IMR-90 (cell line): ENCODE measurements around the gene CAMTA1. TPM values are rescaled to one million over a fixed set of nuclear protein-coding genes. Genes with fewer than 3 reads are reported as not detected.

Experiments used
- ATAC-seq: fragments of 200-7000 bp; cut with Tn5 transposase; 2 replicates; pipeline ENCODE4 v1.9.1; 2020; ENCODE audit warnings: low read depth, mild to moderate bottlenecking, moderate library complexity
- BruUV-seq: library from RNA; stranded (reverse); fragments of 400-500 nt; replicated peaks from 2 replicates; lab custom pipeline; 2021; lab: Mats Ljungman, UMichigan
- CTCF ChIA-PET: fragments of 300-600 bp; formaldehyde crosslinking; extraction: SDS; loops from one replicate; lab custom pipeline; 2021; ENCODE audit warnings: antibody characterized with exemption; lab: Yijun Ruan, JAX
- POLR2A ChIA-PET: fragments of 300-600 bp; sonication (Branson Sonifier 250); formaldehyde crosslinking; loops from one replicate; lab custom pipeline; 2022; ENCODE audit warnings: antibody characterized with exemption; ENCODE audit not compliant: unreplicated experiment; lab: Charles Lee
- DNase-seq: peaks from one replicate; pipeline ENCODE4 v3.0.0; 2013
- H2AFZ ChIP-seq: replicated peaks from 2 replicates; pipeline ENCODE3; 2013; ENCODE audit warnings: low read length, mild to moderate bottlenecking; ENCODE audit not compliant: poor library complexity
- H2AK5ac ChIP-seq: 2 replicates; pipeline ENCODE4 v1.6.1; 2013; ENCODE audit warnings: low read depth, low read length, inconsistent platforms
- H2AK9ac ChIP-seq: replicated peaks from 2 replicates; pipeline ENCODE3; 2013; ENCODE audit warnings: mild to moderate bottlenecking, low read depth, low read length, moderate library complexity; ENCODE audit not compliant: poor library complexity
- H2BK120ac ChIP-seq: 2 replicates; pipeline ENCODE4 v1.6.1; 2013; ENCODE audit warnings: low read depth, low read length, inconsistent platforms
- H2BK15ac ChIP-seq: 3 replicates; pipeline ENCODE4 v1.6.1; 2013; ENCODE audit warnings: low read depth, low read length, inconsistent platforms
- H2BK20ac ChIP-seq: 2 replicates; pipeline ENCODE4 v1.6.1; 2013; ENCODE audit warnings: low read depth, mild to moderate bottlenecking, inconsistent platforms, low read length, moderate library complexity
- H2BK5ac ChIP-seq: 2 replicates; pipeline ENCODE4 v1.6.1; 2013; ENCODE audit warnings: mild to moderate bottlenecking, low read depth, low read length, inconsistent platforms; ENCODE audit not compliant: poor library complexity, severe bottlenecking
- H3K14ac ChIP-seq: replicated peaks from 2 replicates; pipeline ENCODE4 v1.6.1; 2013; ENCODE audit warnings: low read depth, low read length, inconsistent platforms
- H3K18ac ChIP-seq: 2 replicates; pipeline ENCODE4 v1.6.1; 2013; ENCODE audit warnings: low read depth, low read length, control low read depth
- H3K23ac ChIP-seq: 2 replicates; pipeline ENCODE4 v1.6.1; 2013; ENCODE audit warnings: low read depth, low read length, inconsistent platforms
- H3K27ac ChIP-seq: 2 replicates; pipeline ENCODE4 v1.5.1; 2013; ENCODE audit warnings: mild to moderate bottlenecking, control low read depth, low read length; ENCODE audit not compliant: insufficient read depth
- H3K27me3 ChIP-seq: 2 replicates; pipeline ENCODE4 v1.6.1; 2013; ENCODE audit warnings: low read length; ENCODE audit not compliant: control insufficient read depth, insufficient read depth
- H3K36me3 ChIP-seq: 2 replicates; pipeline ENCODE4 v1.6.1; 2013; ENCODE audit warnings: low read length, mixed read lengths; ENCODE audit not compliant: control insufficient read depth, insufficient read depth
- H3K4ac ChIP-seq: 2 replicates; pipeline ENCODE4 v1.6.1; 2013; ENCODE audit warnings: low read depth, low read length, inconsistent platforms
- H3K4me1 ChIP-seq: 2 replicates; pipeline ENCODE4 v1.6.1; 2013; ENCODE audit warnings: low read length, mixed read lengths; ENCODE audit not compliant: control insufficient read depth, insufficient read depth
- H3K4me2 ChIP-seq: 2 replicates; pipeline ENCODE4 v1.6.1; 2013; ENCODE audit warnings: low read depth, mild to moderate bottlenecking, control low read depth, low read length, moderate library complexity
- H3K4me3 ChIP-seq: 2 replicates; pipeline ENCODE4 v1.5.1; 2013; ENCODE audit warnings: low read depth, mild to moderate bottlenecking, control low read depth, low read length, moderate library complexity; ENCODE audit not compliant: insufficient read depth
- H3K56ac ChIP-seq: 2 replicates; pipeline ENCODE4 v1.6.1; 2013; ENCODE audit warnings: low read length, inconsistent platforms; ENCODE audit not compliant: insufficient read depth; ENCODE audit errors: extremely low read depth
- H3K79me1 ChIP-seq, 2 experiments: 2 replicates each; pipeline ENCODE4 v1.6.1; 2013; ENCODE audit warnings: low read length in 2 of 2, inconsistent platforms in 1 of 2, low read depth in 1 of 2
- H3K9ac ChIP-seq: 2 replicates; pipeline ENCODE4 v1.6.1; 2013; ENCODE audit warnings: low read depth, low read length, control low read depth
- H3K9me1 ChIP-seq: 2 replicates; pipeline ENCODE4 v1.6.1; 2013; ENCODE audit warnings: low read length, inconsistent platforms; ENCODE audit not compliant: insufficient read depth
- H3K9me3 ChIP-seq: 2 replicates; pipeline ENCODE4 v1.6.1; 2013; ENCODE audit warnings: low read length; ENCODE audit not compliant: control insufficient read depth, insufficient read depth
- H4K20me1 ChIP-seq: 2 replicates; pipeline ENCODE4 v1.6.1; 2013; ENCODE audit warnings: low read length, inconsistent platforms; ENCODE audit not compliant: insufficient read depth
- H4K5ac ChIP-seq: 2 replicates; pipeline ENCODE4 v1.6.1; 2013; ENCODE audit warnings: mild to moderate bottlenecking, low read depth, low read length, control low read depth
- H4K8ac ChIP-seq, 2 experiments: 2 replicates each; pipeline ENCODE4 v1.6.1; 2013; ENCODE audit warnings: low read depth in 2 of 2, low read length in 2 of 2, control low read depth in 1 of 2, inconsistent platforms in 1 of 2
- H4K91ac ChIP-seq: 2 replicates; pipeline ENCODE4 v1.6.1; 2013; ENCODE audit warnings: low read depth, low read length, inconsistent platforms; ENCODE audit not compliant: insufficient read depth
- BHLHE40 ChIP-seq: fragments of 150-350 bp; IDR thresholded peaks from 2 replicates; pipeline ENCODE4 v1.6.1; 2016; ENCODE audit warnings: mild to moderate bottlenecking, low read depth, low read length
- CEBPB ChIP-seq: IDR thresholded peaks from 2 replicates; pipeline ENCODE4 v1.6.1; 2012; ENCODE audit warnings: low read depth, low read length, improper control_type of control experiment
- CTCF ChIP-seq: conservative IDR thresholded peaks from 2 replicates; pipeline ENCODE4 v1.5.1; 2012; ENCODE audit warnings: mild to moderate bottlenecking, low read depth, low read length, improper control_type of control experiment
- ELK1 ChIP-seq: fragments of 150-350 bp; IDR thresholded peaks from 2 replicates; pipeline ENCODE4 v1.6.1; 2016; ENCODE audit warnings: low read depth, mild to moderate bottlenecking, low read length, moderate library complexity, borderline replicate concordance
- FOS ChIP-seq: fragments of 150-350 bp; IDR thresholded peaks from 2 replicates; pipeline ENCODE4 v1.6.1; 2016; ENCODE audit warnings: low read depth, low read length
- MAZ ChIP-seq: IDR thresholded peaks from 2 replicates; pipeline ENCODE4 v1.6.1; 2012; ENCODE audit warnings: low read depth, mild to moderate bottlenecking, low read length, improper control_type of control experiment, moderate library complexity, borderline replicate concordance
- MXI1 ChIP-seq: IDR thresholded peaks from 2 replicates; pipeline ENCODE4 v1.6.1; 2012; ENCODE audit warnings: low read depth, mild to moderate bottlenecking, low read length, moderate library complexity, borderline replicate concordance
- POLR2A ChIP-seq: IDR thresholded peaks from 2 replicates; pipeline ENCODE4 v1.6.1; 2012; ENCODE audit warnings: mild to moderate bottlenecking, low read depth, low read length
- RAD21 ChIP-seq: IDR thresholded peaks from 2 replicates; pipeline ENCODE4 v1.6.1; 2012; ENCODE audit warnings: low read length, improper control_type of control experiment
- RCOR1 ChIP-seq: IDR thresholded peaks from 2 replicates; pipeline ENCODE4 v1.6.1; 2012; ENCODE audit warnings: mild to moderate bottlenecking, low read length, improper control_type of control experiment; ENCODE audit not compliant: insufficient replicate concordance
- RFX5 ChIP-seq: IDR thresholded peaks from 2 replicates; pipeline ENCODE4 v1.8.0; 2012; ENCODE audit warnings: low read depth, mild to moderate bottlenecking, low read length, moderate library complexity
- USF2 ChIP-seq: fragments of 150-350 bp; IDR thresholded peaks from 2 replicates; pipeline ENCODE4 v1.6.1; 2017; ENCODE audit warnings: mild to moderate bottlenecking, antibody characterized with exemption, low read length, low read depth
- WGBS, 2 experiments: methylation state at CpG; one replicate each; pipeline versions ENCODE4 v1.1.5 to v1.1.7; 2013; ENCODE audit warnings: missing lambda C conversion rate in 2 of 2; ENCODE audit not compliant: insufficient read length in 1 of 2; ENCODE audit errors: extremely low coverage in 2 of 2; 5-methylcytosine and 5-hydroxymethylcytosine counted together
- dilution Hi-C: fragments of 300-500 bp; cut with HindIII; formaldehyde crosslinking; loops from one replicate; pipeline ENCODE4 v1.14.3; 2018; ENCODE audit warnings: low sequenced_read_pairs; ENCODE audit not compliant: unreplicated experiment
- in situ Hi-C: fragments of 300-500 bp; cut with MboI; formaldehyde crosslinking; loops from 3 replicates; pipeline ENCODE4 v1.14.3; 2019; ENCODE audit warnings: low sequenced_read_pairs, inconsistent platforms, mixed read lengths
- intact Hi-C: fragments of 100-400 bp; cut with micrococcal nuclease; formaldehyde crosslinking; loops from 2 replicates; pipeline ENCODE4 v1.10.0; 2022
- polyA plus RNA-seq, 3 experiments: library from polyadenylated mRNA; depleted of rRNA; stranded (reverse); fragments of >200 nt; gene quantifications; 2 replicates each; pipeline ENCODE4 v1.2.3, GENCODE V29; 2012; ENCODE audit warnings: low replicate concordance in 1 of 3
- total RNA-seq: library from RNA; depleted of rRNA; stranded (reverse); fragments of >200 nt; gene quantifications from 2 replicates; pipeline ENCODE4 v1.2.3, GENCODE V29; 2012

Gene CAMTA1
- total and polyA plus RNA-seq, 2 of the 4 experiments (the other 2 are of a cell fraction), result 35.5 to 74.3 TPM

GRCh38 chr1:7656557-7657215 lies 871.4 kb downstream of the CAMTA1 start:
- Histone ChIP-seq H2BK120ac (no peak overlapping the region), H3K9me1 (no peaks in the 10 kb centered on the region), H4K20me1 (no peaks in the 10 kb centered on the region), H3K4me2 (no peak overlapping the region), H3K9ac (no peak overlapping the region), H3K79me1 (no peaks in the 10 kb centered on the region), H2AK5ac (no peak overlapping the region), H2AFZ (no peak overlapping the region), H4K5ac (no peak overlapping the region), H2BK5ac (no peak overlapping the region), H3K14ac (no peak overlapping the region), H2AK9ac (no peak overlapping the region), H3K56ac (no peak overlapping the region), H2BK20ac (no peak overlapping the region), H3K4me3 (no peak overlapping the region), H3K36me3 (no peaks in the 10 kb centered on the region), H3K23ac (no peak overlapping the region), H2BK15ac (no peak overlapping the region), H3K4ac (no peak overlapping the region), H3K27ac (no peak overlapping the region), H3K4me1 (no peaks in the 10 kb centered on the region), H4K8ac (no peak overlapping the region), H4K91ac (no peak overlapping the region), H3K27me3 (peaks cover 21% of the 10 kb centered on the region; the same call in 1 of the 2 replicates), H3K9me3 (no peaks in the 10 kb centered on the region), H3K18ac (no peak overlapping the region)
- no peak for TF ChIP-seq RCOR1
- no peak for TF ChIP-seq RFX5
- no peak for TF ChIP-seq USF2
- no peak for TF ChIP-seq MXI1
- TF ChIP-seq FOS, result no peak
- TF ChIP-seq CTCF, result no peak
- TF ChIP-seq BHLHE40, result no peak
- TF ChIP-seq RAD21, result no peak
- no peak for TF ChIP-seq MAZ
- TF ChIP-seq ELK1, result no peak
- TF ChIP-seq POLR2A, result no peak
- TF ChIP-seq CEBPB, result no peak
- dilution Hi-C loops (no loop called here), intact Hi-C loops (no loop called here), in situ Hi-C loops (loop anchor here (25.0 kb wide), 1 partner anchor 656 kb away; the partner anchor contains the start of gene SLC45A1)
- 58% methylated on average over 8 of the region's 24 CpGs; no CpG with 5 or more reads in 1 of the 2 experiments for WGBS, 2 experiments
- no TSS peak for BruUV-seq
- DNase-seq (no peak), ATAC-seq (no peak)
- POLR2A ChIA-PET, result no interaction called here
- CTCF ChIA-PET, result no interaction called here
